ENCODE measurements around the gene MYO10.
"Not testable (repeated sequence)": the region's sequence is repeated elsewhere in the genome, so short reads cannot be mapped to it uniquely, and the experiment has no call there.

The MYO10 gene

GRCh38 chr5:16880547-16880946 lies 55.5 kb downstream of the MYO10 start:
- no peak overlapping the region for H3K4me3 ChIP-seq (ENCODE audit: low read depth, low read length)
- no peak for TF ChIP-seq CTCF (IDR thresholded peaks at IDR 0.05; ENCODE audit: low read depth, low read length)

- H3K4me3 ChIP-seq (ENCODE audit: low read depth, low read length): no peak overlapping the region
Observed at GRCh38 chr5:16879650-16880049, 56.4 kb downstream of the MYO10 start.

GRCh38 chr5:16879191-16879590 lies 56.9 kb downstream of the MYO10 start:
- no peak for TF ChIP-seq CTCF (IDR thresholded peaks at IDR 0.05; ENCODE audit: low read depth, low read length)
- no peak overlapping the region for H3K4me3 ChIP-seq (ENCODE audit: low read depth, low read length)

More at GRCh38 chr5:16879650-16880049, 56.4 kb downstream of the MYO10 start:
- no peak for TF ChIP-seq CTCF (IDR thresholded peaks at IDR 0.05; ENCODE audit: low read depth, low read length)

- no peak for TF ChIP-seq CTCF (IDR thresholded peaks at IDR 0.05; ENCODE audit: low read depth, low read length)
- no peak overlapping the region for H3K4me3 ChIP-seq (ENCODE audit: low read depth, low read length)
Observed at GRCh38 chr5:16877267-16877935, 58.7 kb downstream of the MYO10 start.

- H3K4me3 ChIP-seq (ENCODE audit: low read depth, low read length): not testable (repeated sequence)
Observed at GRCh38 chr5:16874424-16874823, 61.7 kb downstream of the MYO10 start.

- TF ChIP-seq CTCF (IDR thresholded peaks at IDR 0.05; ENCODE audit: low read depth, low read length): no peak
- no peak overlapping the region for H3K4me3 ChIP-seq (ENCODE audit: low read depth, low read length)
Observed at GRCh38 chr5:16871746-16872339, 64.2 kb downstream of the MYO10 start.

GRCh38 chr5:16870878-16871277 lies 65.2 kb downstream of the MYO10 start:
- no peak overlapping the region for H3K4me3 ChIP-seq (ENCODE audit: low read depth, low read length)
- TF ChIP-seq CTCF (IDR thresholded peaks at IDR 0.05; ENCODE audit: low read depth, low read length): no peak
